ENCODE measurements around the gene CLASP1. TPM values are rescaled to one million over a fixed set of nuclear protein-coding genes. Genes with fewer than 3 reads are reported as not detected.

The CLASP1 gene
- total RNA-seq, 1 donor from 2014 or later: 110 TPM

GRCh38 chr2:121545913-121546312, 103.3 kb downstream of the CLASP1 start:
- no peak for DNase-seq (ENCODE audit: low spot score)
- no peaks in the 10 kb centered on the region for H3K9me3 ChIP-seq (ENCODE audit: low read depth)
- TF ChIP-seq EZH2phosphoT487 (IDR thresholded peaks at IDR 0.05) (no peak), CTCF (IDR thresholded peaks at IDR 0.05) (no peak), EZH2 (IDR thresholded peaks at IDR 0.05) (no peak)
- no peak overlapping the region for H3K4me3 ChIP-seq
- no peak overlapping the region for H3K9ac ChIP-seq
- peaks cover 10% of the 10 kb centered on the region for H3K4me1 ChIP-seq
- no peak overlapping the region for H2AFZ ChIP-seq (replicated peaks)
- Mint-ChIP-seq H3K4me1 (no peaks in the 10 kb centered on the region), H3K27me3 (ENCODE audit: insufficient read depth, low read depth) (no peaks in the 10 kb centered on the region), H3K27ac (no peak overlapping the region), H3K36me3 (peaks cover 28% of the 10 kb centered on the region), H3K4me3 (no peak overlapping the region), H3K9me3 (peaks cover 29% of the 10 kb centered on the region)
- no peak overlapping the region for H3K27ac ChIP-seq
- H3K79me2 ChIP-seq (ENCODE audit: low read depth): peaks cover 98% of the 10 kb centered on the region
- H3K4me2 ChIP-seq: no peak overlapping the region
- H3K27me3 ChIP-seq: no peaks in the 10 kb centered on the region
- peaks cover 5% of the 10 kb centered on the region for H3F3A ChIP-seq (ENCODE audit: low read depth)
- no peaks in the 10 kb centered on the region for H3K36me3 ChIP-seq
- H4K20me1 ChIP-seq (ENCODE audit: low read depth): peaks cover 59% of the 10 kb centered on the region

GRCh38 chr2:121545257-121545656, 104.0 kb downstream of the CLASP1 start:
- no peak overlapping the region for H3K4me3 Mint-ChIP-seq
- no peaks in the 10 kb centered on the region for H3K27me3 Mint-ChIP-seq (ENCODE audit: insufficient read depth, low read depth)
- Histone ChIP-seq H3F3A (ENCODE audit: low read depth) (peaks cover 5% of the 10 kb centered on the region), H3K4me3 (no peak overlapping the region), H3K4me2 (no peak overlapping the region), H2AFZ (replicated peaks) (no peak overlapping the region), H3K79me2 (ENCODE audit: low read depth) (peaks cover 98% of the 10 kb centered on the region), H3K27ac (no peak overlapping the region), H3K4me1 (peaks cover 10% of the 10 kb centered on the region), H4K20me1 (ENCODE audit: low read depth) (peaks cover 66% of the 10 kb centered on the region), H3K36me3 (no peaks in the 10 kb centered on the region), H3K9me3 (ENCODE audit: low read depth) (no peaks in the 10 kb centered on the region), H3K27me3 (no peaks in the 10 kb centered on the region), H3K9ac (no peak overlapping the region)
- H3K36me3 Mint-ChIP-seq: peaks cover 24% of the 10 kb centered on the region
- H3K9me3 Mint-ChIP-seq: peaks cover 23% of the 10 kb centered on the region
- H3K4me1 Mint-ChIP-seq: no peaks in the 10 kb centered on the region
- no peak overlapping the region for H3K27ac Mint-ChIP-seq
- TF ChIP-seq EZH2phosphoT487 (IDR thresholded peaks at IDR 0.05): no peak
- no peak for TF ChIP-seq EZH2 (IDR thresholded peaks at IDR 0.05)
- no peak for TF ChIP-seq CTCF (IDR thresholded peaks at IDR 0.05)
- DNase-seq (ENCODE audit: low spot score): no peak

GRCh38 chr2:121541495-121541894, 107.8 kb downstream of the CLASP1 start:
- Mint-ChIP-seq H3K4me3 (no peak overlapping the region), H3K27me3 (ENCODE audit: insufficient read depth, low read depth) (no peaks in the 10 kb centered on the region), H3K36me3 (peaks cover 3% of the 10 kb centered on the region), H3K27ac (no peak overlapping the region), H3K4me1 (peaks cover 4% of the 10 kb centered on the region), H3K9me3 (no peaks in the 10 kb centered on the region)
- H3K9me3 ChIP-seq (ENCODE audit: low read depth): no peaks in the 10 kb centered on the region
- H4K20me1 ChIP-seq (ENCODE audit: low read depth): peaks cover 72% of the 10 kb centered on the region
- H3K9ac ChIP-seq: no peak overlapping the region
- no peaks in the 10 kb centered on the region for H3K36me3 ChIP-seq
- no peak overlapping the region for H3K4me2 ChIP-seq
- peaks cover 98% of the 10 kb centered on the region for H3K79me2 ChIP-seq (ENCODE audit: low read depth)
- peaks cover 5% of the 10 kb centered on the region for H3F3A ChIP-seq (ENCODE audit: low read depth)
- H3K27ac ChIP-seq: no peak overlapping the region
- no peak overlapping the region for H2AFZ ChIP-seq (replicated peaks)
- DNase-seq (ENCODE audit: low spot score): no peak
- no peak overlapping the region for H3K4me3 ChIP-seq
- TF ChIP-seq CTCF (IDR thresholded peaks at IDR 0.05) (no peak), EZH2phosphoT487 (IDR thresholded peaks at IDR 0.05) (no peak), EZH2 (IDR thresholded peaks at IDR 0.05) (no peak)
- H3K27me3 ChIP-seq: no peaks in the 10 kb centered on the region
- H3K4me1 ChIP-seq: peaks cover 10% of the 10 kb centered on the region
